HG03469 (cell line): ENCODE measurements around the gene AMHR2.
"Not testable (repeated sequence)": the region's sequence is repeated elsewhere in the genome, so short reads cannot be mapped to it uniquely, and the experiment has no call there.

Source experiments
- ATAC-seq: cut with Tn5 transposase; IDR thresholded peaks from one replicate; pipeline ENCODE4 v1.9.1; 2021; ENCODE audit warnings: mild to moderate bottlenecking, moderate library complexity, moderate number of reproducible peaks; ENCODE audit not compliant: unreplicated experiment

AMHR2 gene

GRCh38 chr12:53414756-53415417 is 8.8 kb upstream of the AMHR2 start:
- ATAC-seq: no peak

GRCh38 chr12:53415752-53416389 is 7.8 kb upstream of the AMHR2 start:
- not testable (repeated sequence) for ATAC-seq

DNA sequence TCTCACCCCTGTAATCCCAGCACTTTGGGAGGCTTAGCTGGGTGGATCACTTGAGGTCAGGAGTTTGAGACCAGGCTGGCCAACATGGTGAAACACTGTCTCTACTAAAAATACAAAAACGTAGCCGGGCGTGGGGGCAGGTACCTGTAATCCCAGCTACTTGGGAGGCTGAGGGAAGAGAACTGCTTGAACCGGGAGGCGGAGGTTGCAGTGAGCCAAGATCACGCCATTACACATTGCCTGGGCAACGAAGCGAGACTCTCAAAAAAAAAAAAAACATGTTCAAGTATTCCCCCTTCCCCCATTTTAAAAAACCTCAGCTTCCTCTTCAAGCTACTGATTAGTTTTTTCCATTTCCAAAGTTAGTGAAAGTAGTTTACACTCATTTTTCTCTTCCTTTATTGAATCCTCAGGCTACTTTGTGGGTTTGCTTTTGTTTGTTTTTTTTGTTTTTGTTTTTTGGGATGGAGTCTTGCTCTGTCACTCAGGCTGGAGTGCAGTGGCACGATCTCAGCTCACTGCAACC is 6.3 kb upstream of the AMHR2 start:
- not testable (repeated sequence) for ATAC-seq

GRCh38 chr12:53418221-53418620 is 5.4 kb upstream of the AMHR2 start:
- ATAC-seq: no peak

GRCh38 chr12:53419756-53420155 is 3.9 kb upstream of the AMHR2 start:
- ATAC-seq: no peak

GRCh38 chr12:53422247-53422646 is 1.4 kb upstream of the AMHR2 start:
- ATAC-seq: not testable (repeated sequence)

DNA sequence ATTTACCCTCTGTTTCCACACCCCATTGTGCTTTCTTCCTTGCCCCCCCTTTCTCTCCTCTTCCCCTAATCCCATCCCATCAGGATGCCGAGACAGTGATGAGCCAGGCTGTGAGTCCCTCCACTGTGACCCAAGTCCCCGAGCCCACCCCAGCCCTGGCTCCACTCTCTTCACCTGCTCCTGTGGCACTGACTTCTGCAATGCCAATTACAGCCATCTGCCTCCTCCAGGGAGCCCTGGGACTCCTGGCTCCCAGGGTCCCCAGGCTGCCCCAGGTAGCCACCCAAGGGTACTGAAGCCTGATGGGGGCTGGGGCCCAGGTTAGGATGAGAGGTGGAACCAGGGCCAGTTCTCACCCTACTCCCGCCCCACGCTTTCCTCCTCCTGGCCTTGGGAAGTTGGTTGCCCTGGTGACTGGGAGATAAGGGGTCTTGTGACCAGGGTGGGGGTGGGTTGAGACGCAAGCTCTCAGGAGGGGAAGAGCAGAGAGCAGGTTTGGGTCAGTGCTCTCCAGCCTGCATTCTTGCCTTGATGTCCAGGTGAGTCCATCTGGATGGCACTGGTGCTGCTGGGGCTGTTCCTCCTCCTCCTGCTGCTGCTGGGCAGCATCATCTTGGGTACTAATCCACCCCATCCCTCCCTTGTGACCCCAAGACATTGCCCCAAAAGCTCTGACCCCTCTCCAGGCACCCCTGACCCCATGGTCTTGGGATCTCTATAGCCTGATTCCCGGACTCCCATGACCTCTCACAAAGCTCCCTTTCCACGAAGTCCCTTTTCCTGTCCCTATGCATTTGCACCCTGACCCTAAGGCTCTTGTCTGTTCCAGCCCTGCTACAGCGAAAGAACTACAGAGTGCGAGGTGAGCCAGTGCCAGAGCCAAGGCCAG is 1.2 kb downstream of the AMHR2 start:
- no peak for ATAC-seq

DNA sequence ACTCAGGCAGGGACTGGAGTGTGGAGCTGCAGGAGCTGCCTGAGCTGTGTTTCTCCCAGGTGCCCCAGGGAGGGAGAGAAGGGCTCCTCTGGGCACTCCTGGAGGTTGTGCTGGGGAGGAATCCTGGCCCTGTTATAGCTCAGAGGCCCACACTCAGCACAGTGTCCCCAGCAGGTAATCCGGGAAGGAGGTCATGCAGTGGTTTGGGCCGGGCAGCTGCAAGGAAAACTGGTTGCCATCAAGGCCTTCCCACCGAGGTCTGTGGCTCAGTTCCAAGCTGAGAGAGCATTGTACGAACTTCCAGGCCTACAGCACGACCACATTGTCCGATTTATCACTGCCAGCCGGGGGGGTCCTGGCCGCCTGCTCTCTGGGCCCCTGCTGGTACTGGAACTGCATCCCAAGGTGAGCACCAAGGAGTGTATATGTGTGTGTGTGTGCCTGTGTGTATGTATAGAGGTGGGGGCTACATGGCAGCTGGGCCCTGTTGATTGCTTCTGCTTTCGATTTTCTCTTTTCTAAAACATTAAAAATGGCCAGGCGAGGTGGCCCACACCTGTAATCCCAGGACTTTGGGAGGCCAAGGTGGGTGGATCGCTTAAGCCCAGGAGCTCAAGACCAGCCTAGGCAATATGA is 2.0 kb downstream of the AMHR2 start:
- ATAC-seq: no peak

GRCh38 chr12:53427905-53428594 is 4.4 kb downstream of the AMHR2 start:
- ATAC-seq: no peak

GRCh38 chr12:53428741-53429140 is 5.1 kb downstream of the AMHR2 start:
- ATAC-seq: no peak

DNA sequence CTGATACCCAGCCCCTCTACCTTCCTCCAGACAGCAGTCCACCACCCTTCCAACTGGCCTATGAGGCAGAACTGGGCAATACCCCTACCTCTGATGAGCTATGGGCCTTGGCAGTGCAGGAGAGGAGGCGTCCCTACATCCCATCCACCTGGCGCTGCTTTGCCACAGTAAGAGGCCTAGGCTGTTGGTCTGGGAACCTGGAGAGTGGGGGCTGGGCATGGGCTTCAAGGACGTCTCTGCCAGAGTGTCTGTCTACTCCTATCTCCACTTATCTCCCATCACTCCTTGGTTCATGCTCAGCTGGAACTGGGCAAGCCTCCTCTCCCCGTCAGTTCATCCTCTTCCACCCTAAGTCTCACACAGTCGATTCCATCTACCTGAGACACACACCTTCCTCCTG is 6.5 kb downstream of the AMHR2 start:
- ATAC-seq: no peak

GRCh38 chr12:53431187-53431586 is 7.5 kb downstream of the AMHR2 start:
- no peak for ATAC-seq

- ATAC-seq: not testable (repeated sequence)
Observed at GRCh38 chr12:53435326-53435725, 11.7 kb downstream of the AMHR2 start.

DNA sequence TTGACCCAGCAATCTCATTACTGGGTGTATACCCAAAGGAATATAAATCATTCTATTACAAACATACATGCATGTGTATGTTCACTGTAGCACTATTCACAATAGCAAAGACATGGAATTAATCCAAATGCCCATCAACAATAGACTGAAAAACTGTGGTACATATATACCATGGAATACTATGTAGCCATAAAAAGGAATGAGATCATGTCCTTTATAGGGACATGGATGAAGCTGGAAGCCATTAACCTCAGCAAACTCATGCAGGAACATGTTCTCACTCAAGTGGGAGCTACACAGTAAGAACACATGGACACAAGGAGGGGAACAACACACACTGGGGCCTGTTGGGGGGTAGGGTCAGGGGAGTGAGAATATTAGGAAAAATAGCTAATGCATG is 15.9 kb downstream of the AMHR2 start:
- ATAC-seq: not testable (repeated sequence)

GRCh38 chr12:53441040-53441833 is 17.6 kb downstream of the AMHR2 start, which contains the start of gene PRR13:
TSS of gene PRR13 (plus strand) at chr12:53441734. CDS start at chr12:53442715, 981 bp downstream.
- ATAC-seq: peak; percentile 96

DNA sequence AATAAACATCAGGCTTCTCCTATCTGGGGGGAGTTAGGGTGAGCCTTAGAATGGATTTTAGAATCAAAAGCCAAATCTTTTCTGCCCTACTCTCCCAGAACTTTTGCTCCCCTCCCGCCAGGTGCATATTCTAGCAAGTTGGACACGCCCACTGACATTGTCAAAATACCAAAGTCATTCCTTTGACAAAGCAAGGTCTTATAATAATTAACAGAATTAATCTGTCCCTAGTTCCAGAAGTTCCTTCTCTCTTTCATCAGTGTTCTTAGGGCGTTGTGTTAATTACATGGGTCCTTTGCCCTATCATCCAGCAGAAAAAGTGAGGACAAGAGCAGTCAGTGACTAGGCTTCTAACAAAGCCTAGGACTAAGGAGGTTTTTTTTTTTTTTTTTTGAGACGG is 20.3 kb downstream of the AMHR2 start:
- no peak for ATAC-seq

DNA sequence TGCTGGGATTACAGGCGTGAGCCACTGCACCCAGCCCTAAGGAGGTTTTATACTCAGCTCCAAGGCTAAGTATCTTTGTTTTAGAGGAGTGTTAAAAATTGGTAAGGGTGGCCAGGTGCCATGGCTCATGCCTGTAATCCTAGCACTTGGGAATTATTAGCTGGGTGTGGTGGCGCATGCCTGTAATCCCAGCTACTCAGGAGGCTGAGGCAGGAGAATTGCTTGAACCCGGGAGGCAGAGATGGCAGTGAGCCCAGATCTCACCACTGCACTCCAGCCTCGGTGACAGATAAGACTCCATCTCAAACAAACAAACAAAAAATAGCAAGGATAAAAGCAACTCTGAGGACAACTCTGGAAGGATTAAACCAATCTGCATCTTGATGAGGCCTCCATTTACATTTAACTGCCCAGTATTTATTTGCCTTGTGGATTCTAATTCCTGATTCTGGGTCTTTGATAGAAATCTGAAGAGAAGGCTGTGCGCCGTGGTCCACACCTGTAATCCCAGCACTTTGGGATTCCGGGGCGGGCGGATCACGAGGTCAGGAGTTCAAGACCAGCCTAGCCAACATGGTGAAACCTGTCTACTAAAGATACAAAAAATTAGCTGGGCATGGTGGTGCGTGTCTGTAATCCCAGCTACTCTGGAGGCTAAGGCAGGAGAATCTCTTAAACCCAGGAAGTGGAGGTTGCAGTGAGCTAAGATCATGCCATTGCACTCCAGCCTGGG is 21.1 kb downstream of the AMHR2 start:
- not testable (repeated sequence) for ATAC-seq

DNA sequence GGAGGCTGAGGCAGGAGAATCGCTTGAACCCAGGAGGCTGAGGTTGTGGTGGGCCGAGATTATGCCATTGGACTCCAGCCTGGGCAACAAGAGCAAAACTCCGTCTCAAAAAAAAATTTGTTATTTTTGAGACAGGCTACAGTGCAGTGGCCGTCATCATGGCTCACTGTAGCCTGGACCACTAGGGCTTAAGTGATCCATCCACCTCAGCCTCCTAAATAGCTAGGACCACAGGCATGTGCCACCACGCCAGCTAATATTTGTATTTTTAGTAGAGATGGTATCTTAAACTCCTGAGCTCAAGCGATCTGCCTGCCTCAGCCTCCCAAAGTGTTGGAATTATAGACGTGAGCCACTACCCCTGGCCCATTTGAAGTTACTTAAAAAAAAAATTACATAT is 27.3 kb downstream of the AMHR2 start:
- no peak for ATAC-seq

GRCh38 chr12:53451661-53452158 is 28.1 kb downstream of the AMHR2 start, which contains the start of gene PCBP2:
TSS of gene PCBP2 (plus strand) at chr12:53452102. CDS start at chr12:53454801, 2,699 bp downstream.
- peak; percentile 89 for ATAC-seq
